T-cell (primary cell): ENCODE data around the gene STATH. TPM values are rescaled to one million over a fixed set of nuclear protein-coding genes. Genes with fewer than 3 reads are reported as not detected.

Source experiments
- ATAC-seq, 4 experiments: fragments of 200-7000 bp in 3 of 4; fragments of 150-1000 bp in 1 of 4; cut with Tn5 transposase; replicated peaks in 1 of 4; 1 replicate in 3 of 4; 2 replicates in 1 of 4; pipeline ENCODE4 v1.10.0; 2021; ENCODE audit warnings: moderate library complexity in 3 of 4, mild to moderate bottlenecking in 2 of 4, moderate number of reproducible peaks in 1 of 4
- CTCF ChIA-PET, 2 donors: fragments of 300-600 bp; sonication (Branson Sonifier 250); formaldehyde crosslinking; loops; one replicate each; lab custom pipeline; 2022; ENCODE audit warnings: antibody characterized with exemption in 2 of 2; lab: Charles Lee
- POLR2A ChIA-PET, 2 donors: fragments of 300-600 bp; sonication (Branson Sonifier 250); formaldehyde crosslinking; loops; one replicate each; lab custom pipeline; 2022; ENCODE audit warnings: antibody characterized with exemption in 2 of 2; lab: Charles Lee
- DNase-seq, 35 experiments: peaks; one replicate each; pipeline versions ENCODE4 v3.0.0 to v3.0.0-alpha.2; 2013 to 2023
- H3K27ac ChIP-seq: one replicate; pipeline ENCODE4 v1.5.1; 2013; ENCODE audit warnings: low read length
- H3K27me3 ChIP-seq, 2 experiments: replicated peaks in 1 of 2; 1 replicate in 1 of 2; 2 replicates in 1 of 2; pipeline versions ENCODE4 v1.6.1 to v1.7.0; 2013; ENCODE audit warnings: low read length in 1 of 2, mixed read lengths in 1 of 2; ENCODE audit not compliant: control insufficient read depth in 2 of 2, insufficient read depth in 2 of 2; ENCODE audit errors: extremely low read depth in 1 of 2
- H3K36me3 ChIP-seq, 2 donors: 1 replicate in 1 of 2; 2 replicates in 1 of 2; pipeline versions ENCODE4 v1.6.1 to v1.7.0; 2013; ENCODE audit warnings: low read length in 1 of 2; ENCODE audit not compliant: control insufficient read depth in 2 of 2, insufficient read depth in 1 of 2; ENCODE audit errors: extremely low read depth in 1 of 2
- H3K4me1 ChIP-seq, 2 experiments: 1 replicate in 1 of 2; 2 replicates in 1 of 2; pipeline versions ENCODE4 v1.6.1 to v1.7.0; 2013; ENCODE audit warnings: low read length in 2 of 2, mixed read lengths in 1 of 2; ENCODE audit not compliant: insufficient read depth in 2 of 2, control insufficient read depth in 1 of 2; ENCODE audit errors: extremely low read depth in 1 of 2
- H3K4me3 ChIP-seq, 2 donors: 1 replicate in 1 of 2; 2 replicates in 1 of 2; pipeline versions ENCODE4 v1.5.1 to v1.7.0; 2013; ENCODE audit warnings: mild to moderate bottlenecking in 2 of 2, low read length in 1 of 2, moderate library complexity in 1 of 2; ENCODE audit not compliant: control insufficient read depth in 1 of 2; ENCODE audit errors: extremely low read depth in 1 of 2
- H3K9me3 ChIP-seq: 2 replicates; pipeline ENCODE4 v1.7.0; 2013
- H3K27ac Mint-ChIP-seq, 2 donors: one replicate each; pipeline ENCODE4 v1.8.0; 2020 to 2021; ENCODE audit warnings: mild to moderate bottlenecking in 2 of 2, mixed read lengths in 2 of 2
- H3K27me3 Mint-ChIP-seq, 2 donors: one replicate each; pipeline ENCODE4 v1.8.0; 2021 to 2022; ENCODE audit warnings: mixed read lengths in 2 of 2
- H3K36me3 Mint-ChIP-seq: one replicate; pipeline ENCODE4 v1.8.0; 2021; ENCODE audit warnings: mixed read lengths
- H3K4me1 Mint-ChIP-seq, 3 donors: one replicate each; pipeline ENCODE4 v1.8.0; 2020 to 2022; ENCODE audit warnings: mixed read lengths in 3 of 3, mild to moderate bottlenecking in 1 of 3
- H3K4me3 Mint-ChIP-seq, 3 donors: one replicate each; pipeline ENCODE4 v1.8.0; 2020 to 2022; ENCODE audit warnings: mild to moderate bottlenecking in 3 of 3, mixed read lengths in 3 of 3, moderate library complexity in 3 of 3
- H3K9me3 Mint-ChIP-seq, 3 donors: one replicate each; pipeline ENCODE4 v1.8.0; 2020 to 2022; ENCODE audit warnings: mixed read lengths in 3 of 3
- WGBS: methylation state at CpG from one replicate; pipeline ENCODE4 v1.1.5; 2013; ENCODE audit warnings: missing lambda C conversion rate; ENCODE audit not compliant: insufficient coverage; 5-methylcytosine and 5-hydroxymethylcytosine counted together
- total RNA-seq, 35 experiments: library from RNA in 6 of 35; stranded (reverse) in 6 of 35; fragments of 120-200 nt in 1 of 35; gene quantifications; one replicate each; pipeline versions ENCODE4 v1.2.1 to v1.2.4 and lab custom pipeline; 2013 to 2026

Gene STATH
- total RNA-seq, 5 donors from 2014 or later (not counting 1 experiment from before 2014, with no cell fraction given), result not detected

DNA sequence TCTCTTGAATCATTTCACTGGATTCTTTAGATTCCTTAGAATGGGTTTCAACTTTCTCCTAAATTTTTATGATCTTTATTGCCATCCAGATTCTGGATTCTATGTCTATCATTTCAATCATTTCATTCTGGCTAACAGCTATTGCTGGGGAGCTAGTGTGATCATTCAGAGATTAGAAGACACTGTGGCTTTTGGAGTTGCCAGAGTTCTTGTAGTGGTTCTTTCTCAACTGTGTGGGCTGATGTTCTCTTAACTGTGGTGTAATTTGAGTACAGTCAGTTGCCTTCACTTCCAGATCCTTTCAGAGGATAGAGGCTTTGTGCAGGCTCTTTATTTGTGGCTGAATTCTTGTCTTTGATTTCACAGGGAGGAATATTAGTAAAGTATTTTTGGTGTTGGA is 18.2 kb upstream of the STATH start:
- Mint-ChIP-seq H3K36me3 (no peaks in the 10 kb centered on the region), H3K9me3 (no peaks in the 10 kb centered on the region)

DNA sequence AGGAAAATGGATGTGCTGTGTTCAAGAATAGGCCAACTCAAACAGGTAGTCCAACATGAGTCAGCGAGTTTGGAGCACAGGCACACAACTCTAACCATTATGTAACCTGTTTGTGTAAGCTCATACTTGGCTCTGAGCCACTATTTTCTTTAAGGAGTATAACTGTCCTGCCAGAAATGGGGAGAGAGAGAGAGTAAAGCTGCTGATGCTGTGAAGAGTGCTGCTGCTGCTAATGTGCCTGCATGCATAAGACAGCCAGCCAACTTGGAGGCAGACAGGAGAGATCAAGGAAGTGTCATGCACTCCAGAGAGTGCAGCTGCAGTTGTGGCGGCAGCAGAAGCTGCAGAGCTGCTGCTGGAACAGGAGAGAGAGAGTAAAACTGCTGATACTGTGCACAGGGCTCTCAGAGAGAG is 11.7 kb upstream of the STATH start:
- H3K27me3 ChIP-seq, result no peaks in the 10 kb centered on the region
- Mint-ChIP-seq H3K27me3 (no peaks in the 10 kb centered on the region), H3K27ac (no peak overlapping the region), H3K4me1 (no peaks in the 10 kb centered on the region), H3K4me3 (no peak overlapping the region), H3K9me3 (no peaks in the 10 kb centered on the region), H3K36me3 (no peaks in the 10 kb centered on the region)
- no peak for DNase-seq
- POLR2A ChIA-PET, result no interaction called here
- H3K4me1 ChIP-seq, result no peaks in the 10 kb centered on the region
- H3K27ac ChIP-seq, result no peak overlapping the region
- CTCF ChIA-PET, result no interaction called here
- WGBS, result no CpG with 5 or more reads among the region's 2 CpGs
- no peaks in the 10 kb centered on the region for H3K36me3 ChIP-seq
- no peaks in the 10 kb centered on the region for H3K9me3 ChIP-seq
- no peak for ATAC-seq
- H3K4me3 ChIP-seq, result no peak overlapping the region

More for the DNA sequence above, 18.2 kb upstream of the STATH start:
- ATAC-seq, result no peak
- Histone ChIP-seq H3K27me3 (peaks cover 0 to 2% of the 10 kb centered on the region in 2 experiments), H3K4me1 (no peaks in the 10 kb centered on the region), H3K27ac (no peak overlapping the region), H3K4me3 (no peak overlapping the region), H3K9me3 (no peaks in the 10 kb centered on the region), H3K36me3 (no peaks in the 10 kb centered on the region)
- peaks cover 0 to 5% of the 10 kb centered on the region in 2 donors for H3K27me3 Mint-ChIP-seq
- no peaks in the 10 kb centered on the region for H3K4me1 Mint-ChIP-seq
- H3K27ac Mint-ChIP-seq, result no peak overlapping the region
- no peak overlapping the region for H3K4me3 Mint-ChIP-seq
- DNase-seq, result no peak
- ChIA-PET POLR2A (no interaction called here), CTCF (no interaction called here)

- Histone ChIP-seq H3K4me1 (no peaks in the 10 kb centered on the region), H3K27me3 (no peaks in the 10 kb centered on the region), H3K36me3 (no peaks in the 10 kb centered on the region), H3K4me3 (no peak overlapping the region), H3K27ac (no peak overlapping the region), H3K9me3 (no peaks in the 10 kb centered on the region)
- H3K27me3 Mint-ChIP-seq, result no peaks in the 10 kb centered on the region
- POLR2A ChIA-PET, result no interaction called here
- H3K27ac Mint-ChIP-seq, result no peak overlapping the region
- no peak for DNase-seq
- CTCF ChIA-PET, result no interaction called here
- no peaks in the 10 kb centered on the region for H3K4me1 Mint-ChIP-seq
- no CpG with 5 or more reads among the region's 1 CpG for WGBS
- H3K9me3 Mint-ChIP-seq, result no peaks in the 10 kb centered on the region
- H3K4me3 Mint-ChIP-seq, result no peak overlapping the region
- no peak for ATAC-seq
- no peaks in the 10 kb centered on the region for H3K36me3 Mint-ChIP-seq
Observed at GRCh38 chr4:69986663-69987062, 9.1 kb upstream of the STATH start.

- no peaks in the 10 kb centered on the region for H3K36me3 Mint-ChIP-seq
- POLR2A ChIA-PET, result no interaction called here
- CTCF ChIA-PET, result no interaction called here
Observed at GRCh38 chr4:69991016-69991415, 4.8 kb upstream of the STATH start.

DNA sequence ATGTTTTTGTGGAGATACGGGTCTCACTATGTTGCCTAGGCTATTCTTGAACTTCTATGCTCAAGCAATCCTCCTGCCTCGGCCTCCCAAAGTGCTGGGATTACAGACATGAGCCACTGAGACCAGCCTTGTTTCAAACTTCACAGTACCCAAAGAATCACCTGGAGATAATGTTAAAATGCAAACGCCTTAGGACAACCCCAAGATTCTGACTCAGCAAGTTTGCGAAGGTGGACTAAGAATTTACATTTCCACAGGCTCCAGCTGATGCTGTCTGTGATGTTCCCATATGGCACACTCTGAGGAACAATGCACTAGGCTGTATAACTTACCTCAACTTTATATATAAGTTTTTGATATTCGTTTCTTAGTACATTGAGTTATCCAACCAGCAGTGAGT is 984 bp upstream of the STATH start:
- no peaks in the 10 kb centered on the region for H3K4me1 Mint-ChIP-seq
- Histone ChIP-seq H3K36me3 (no peaks in the 10 kb centered on the region), H3K4me3 (no peak overlapping the region), H3K27me3 (no peaks in the 10 kb centered on the region), H3K4me1 (no peaks in the 10 kb centered on the region), H3K9me3 (no peaks in the 10 kb centered on the region), H3K27ac (no peak overlapping the region)
- H3K36me3 Mint-ChIP-seq, result no peaks in the 10 kb centered on the region
- peaks cover 0 to 3% (median 3%) of the 10 kb centered on the region in 3 donors for H3K9me3 Mint-ChIP-seq
- ATAC-seq (no peak), DNase-seq (no peak)
- ChIA-PET CTCF (no interaction called here), POLR2A (no interaction called here)
- no peaks in the 10 kb centered on the region for H3K27me3 Mint-ChIP-seq
- H3K4me3 Mint-ChIP-seq, result no peak overlapping the region
- H3K27ac Mint-ChIP-seq, result no peak overlapping the region
- 60% methylated on average over 2 of the region's 5 CpGs for WGBS

More at GRCh38 chr4:69991016-69991415, 4.8 kb upstream of the STATH start:
- ATAC-seq, result no peak
- no peaks in the 10 kb centered on the region for H3K27me3 Mint-ChIP-seq
- no peaks in the 10 kb centered on the region for H3K9me3 ChIP-seq
- H3K4me1 ChIP-seq, result no peaks in the 10 kb centered on the region
- no peaks in the 10 kb centered on the region for H3K4me1 Mint-ChIP-seq
- no peaks in the 10 kb centered on the region for H3K27me3 ChIP-seq
- H3K4me3 Mint-ChIP-seq, result no peak overlapping the region
- no peaks in the 10 kb centered on the region for H3K36me3 ChIP-seq
- H3K9me3 Mint-ChIP-seq, result no peaks in the 10 kb centered on the region
- no peak overlapping the region for H3K4me3 ChIP-seq
- H3K27ac ChIP-seq, result no peak overlapping the region
- H3K27ac Mint-ChIP-seq, result no peak overlapping the region
- no peak for DNase-seq
- WGBS, result 88% methylated on average over 3 of the region's 4 CpGs

DNA sequence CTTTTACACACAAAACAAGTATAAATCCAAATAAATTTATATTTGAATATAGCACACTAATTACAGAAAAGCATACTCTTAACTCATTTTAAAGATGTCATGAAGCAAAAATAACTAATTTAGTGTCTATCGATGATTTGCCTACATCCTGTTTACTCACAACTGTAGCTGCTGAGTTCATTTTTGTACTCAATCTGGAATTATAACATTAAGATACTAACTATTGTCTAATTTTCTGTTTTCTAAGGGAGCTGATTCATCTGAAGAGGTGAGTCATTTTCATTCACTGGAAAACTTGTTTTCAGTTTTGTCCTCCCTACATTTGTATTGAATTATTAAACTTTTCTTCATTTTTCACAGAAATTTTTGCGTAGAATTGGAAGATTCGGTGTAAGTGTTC is 3.7 kb downstream of the STATH start:
- ChIA-PET POLR2A (no interaction called here), CTCF (no interaction called here)
- Histone ChIP-seq H3K4me3 (no peak overlapping the region), H3K27me3 (no peaks in the 10 kb centered on the region), H3K9me3 (no peaks in the 10 kb centered on the region), H3K36me3 (no peaks in the 10 kb centered on the region), H3K27ac (no peak overlapping the region), H3K4me1 (no peaks in the 10 kb centered on the region)
- peaks cover 0 to 3% (median 3%) of the 10 kb centered on the region in 3 donors for H3K9me3 Mint-ChIP-seq
- H3K27me3 Mint-ChIP-seq, result no peaks in the 10 kb centered on the region
- H3K4me3 Mint-ChIP-seq, result no peak overlapping the region
- WGBS, result no CpG with 5 or more reads among the region's 3 CpGs
- DNase-seq (no peak), ATAC-seq (no peak)
- H3K27ac Mint-ChIP-seq, result no peak overlapping the region
- no peaks in the 10 kb centered on the region for H3K36me3 Mint-ChIP-seq
- H3K4me1 Mint-ChIP-seq, result no peaks in the 10 kb centered on the region

GRCh38 chr4:70000711-70001110 is 4.9 kb downstream of the STATH start:
- no peaks in the 10 kb centered on the region for H3K4me1 ChIP-seq
- H3K27me3 Mint-ChIP-seq, result no peaks in the 10 kb centered on the region
- ATAC-seq (no peak), DNase-seq (no peak)
- H3K27me3 ChIP-seq, result no peaks in the 10 kb centered on the region
- H3K36me3 ChIP-seq, result no peaks in the 10 kb centered on the region
- peaks cover 0 to 3% (median 3%) of the 10 kb centered on the region in 3 donors for H3K9me3 Mint-ChIP-seq
- no peak overlapping the region for H3K4me3 ChIP-seq
- H3K36me3 Mint-ChIP-seq, result no peaks in the 10 kb centered on the region
- no CpG with 5 or more reads among the region's 1 CpG for WGBS
- no peaks in the 10 kb centered on the region for H3K4me1 Mint-ChIP-seq
- no peak overlapping the region for H3K4me3 Mint-ChIP-seq
- no peak overlapping the region for H3K27ac Mint-ChIP-seq
- ChIA-PET POLR2A (no interaction called here), CTCF (no interaction called here)
- H3K27ac ChIP-seq, result no peak overlapping the region
- no peaks in the 10 kb centered on the region for H3K9me3 ChIP-seq
